ENCODE results near the gene STK26.
"Not testable (repeated sequence)": the region's sequence is repeated elsewhere in the genome, so short reads cannot be mapped to it uniquely, and the experiment has no call there.

STK26 gene

DNA sequence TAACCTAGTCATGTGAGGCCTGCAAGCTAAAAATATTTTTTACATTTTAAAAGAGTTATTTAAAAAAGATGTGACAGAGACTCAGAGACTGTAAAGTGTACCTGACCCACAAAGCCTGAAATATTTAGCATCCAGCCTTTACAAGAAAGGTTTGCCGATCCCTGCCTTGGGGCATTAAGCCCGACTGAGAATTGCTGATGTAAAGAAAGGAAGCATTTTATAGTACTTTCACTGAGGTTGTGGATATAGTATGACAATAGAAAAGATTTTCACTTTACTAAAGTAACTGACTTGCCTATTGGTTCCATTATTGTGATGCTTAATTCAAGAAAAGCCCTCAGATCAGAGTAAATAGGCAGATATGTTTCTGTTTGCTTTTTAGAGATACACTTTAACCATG lies 17.0 kb downstream of the STK26 start:
- H3K4me3 ChIP-seq (replicated peaks; ENCODE audit: low read depth, low read length): no peak overlapping the region
- TF ChIP-seq, protein P1, sequence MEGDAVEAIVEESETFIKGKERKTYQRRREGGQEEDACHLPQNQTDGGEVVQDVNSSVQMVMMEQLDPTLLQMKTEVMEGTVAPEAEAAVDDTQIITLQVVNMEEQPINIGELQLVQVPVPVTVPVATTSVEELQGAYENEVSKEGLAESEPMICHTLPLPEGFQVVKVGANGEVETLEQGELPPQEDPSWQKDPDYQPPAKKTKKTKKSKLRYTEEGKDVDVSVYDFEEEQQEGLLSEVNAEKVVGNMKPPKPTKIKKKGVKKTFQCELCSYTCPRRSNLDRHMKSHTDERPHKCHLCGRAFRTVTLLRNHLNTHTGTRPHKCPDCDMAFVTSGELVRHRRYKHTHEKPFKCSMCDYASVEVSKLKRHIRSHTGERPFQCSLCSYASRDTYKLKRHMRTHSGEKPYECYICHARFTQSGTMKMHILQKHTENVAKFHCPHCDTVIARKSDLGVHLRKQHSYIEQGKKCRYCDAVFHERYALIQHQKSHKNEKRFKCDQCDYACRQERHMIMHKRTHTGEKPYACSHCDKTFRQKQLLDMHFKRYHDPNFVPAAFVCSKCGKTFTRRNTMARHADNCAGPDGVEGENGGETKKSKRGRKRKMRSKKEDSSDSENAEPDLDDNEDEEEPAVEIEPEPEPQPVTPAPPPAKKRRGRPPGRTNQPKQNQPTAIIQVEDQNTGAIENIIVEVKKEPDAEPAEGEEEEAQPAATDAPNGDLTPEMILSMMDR (IDR thresholded peaks at IDR 0.05; ENCODE audit: insufficient read depth, low read length, poor library complexity, severe bottlenecking): no peak
- H3K27me3 ChIP-seq (replicated peaks; ENCODE audit: control insufficient read depth, insufficient read depth, low read length): no peaks in the 10 kb centered on the region
- no peak for DNase-seq (ENCODE audit: extremely low read depth, insufficient read length)
- H3K36me3 ChIP-seq (ENCODE audit: control insufficient read depth, insufficient read depth, low read length): no peaks in the 10 kb centered on the region

DNA sequence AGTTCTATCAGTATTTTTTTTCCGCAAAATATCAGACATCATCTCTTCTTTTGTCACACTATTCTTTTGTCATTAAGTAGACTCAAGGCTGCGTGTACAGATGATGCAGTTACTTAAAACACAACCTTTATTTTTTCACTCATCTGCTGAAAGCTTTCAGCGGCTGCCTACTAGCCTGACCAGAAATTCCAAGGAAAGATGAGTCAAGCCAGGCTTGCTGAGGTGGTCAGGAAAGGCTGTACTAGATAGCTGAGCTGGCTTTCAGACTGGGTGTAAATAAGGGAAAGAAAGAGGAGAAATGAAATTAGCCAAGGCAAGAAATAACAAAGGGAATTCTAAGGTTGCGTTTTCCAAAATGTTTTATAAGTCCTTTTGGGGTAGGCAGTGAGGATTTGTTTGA lies 17.9 kb downstream of the STK26 start:
- H3K27me3 ChIP-seq (replicated peaks; ENCODE audit: control insufficient read depth, insufficient read depth, low read length): no peaks in the 10 kb centered on the region
- TF ChIP-seq, protein P1 (IDR thresholded peaks at IDR 0.05; ENCODE audit: insufficient read depth, low read length, poor library complexity, severe bottlenecking): no peak
- DNase-seq (ENCODE audit: extremely low read depth, insufficient read length): no peak

DNA sequence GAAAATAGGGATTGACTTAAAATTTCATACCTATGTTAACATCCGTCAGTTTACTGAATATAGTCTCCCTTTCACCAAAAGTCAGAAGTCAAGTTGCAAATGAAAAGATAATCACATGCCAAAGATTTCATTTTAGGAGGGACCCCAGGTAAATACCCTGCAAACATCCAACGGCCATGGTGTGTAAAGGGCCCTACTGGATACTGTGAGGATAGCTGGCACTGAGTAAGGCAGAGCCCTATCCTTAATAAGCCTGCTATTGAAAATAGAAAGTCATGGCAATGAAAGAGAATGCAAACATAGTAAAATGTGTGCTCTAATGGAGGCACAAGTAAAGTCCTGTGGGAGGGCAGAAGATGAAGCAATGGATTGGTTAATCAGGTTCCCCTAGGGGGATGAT lies 20.9 kb downstream of the STK26 start:
- TF ChIP-seq, protein P1 (IDR thresholded peaks at IDR 0.05; ENCODE audit: insufficient read depth, low read length, poor library complexity, severe bottlenecking): no peak
- no peak for DNase-seq (ENCODE audit: extremely low read depth, insufficient read length)
- H3K36me3 ChIP-seq (ENCODE audit: control insufficient read depth, insufficient read depth, low read length): no peaks in the 10 kb centered on the region
- H3K4me3 ChIP-seq (replicated peaks; ENCODE audit: low read depth, low read length): no peak overlapping the region
- no peaks in the 10 kb centered on the region for H3K27me3 ChIP-seq (replicated peaks; ENCODE audit: control insufficient read depth, insufficient read depth, low read length)

More for the DNA sequence above, 17.9 kb downstream of the STK26 start:
- H3K4me3 ChIP-seq (replicated peaks; ENCODE audit: low read depth, low read length): no peak overlapping the region
- no peaks in the 10 kb centered on the region for H3K36me3 ChIP-seq (ENCODE audit: control insufficient read depth, insufficient read depth, low read length)

- no peaks in the 10 kb centered on the region for H3K27me3 ChIP-seq (replicated peaks; ENCODE audit: control insufficient read depth, insufficient read depth, low read length)
- no peak for DNase-seq (ENCODE audit: extremely low read depth, insufficient read length)
- H3K36me3 ChIP-seq (ENCODE audit: control insufficient read depth, insufficient read depth, low read length): no peaks in the 10 kb centered on the region
- H3K4me3 ChIP-seq (replicated peaks; ENCODE audit: low read depth, low read length): no peak overlapping the region
- TF ChIP-seq, protein P1 (IDR thresholded peaks at IDR 0.05; ENCODE audit: insufficient read depth, low read length, poor library complexity, severe bottlenecking): no peak
Measured at GRCh38 chrX:132044953-132045352, 21.9 kb downstream of the STK26 start.

GRCh38 chrX:132045456-132045855 lies 22.4 kb downstream of the STK26 start:
- no peak for DNase-seq (ENCODE audit: extremely low read depth, insufficient read length)
- Histone ChIP-seq H3K27me3 (replicated peaks; ENCODE audit: control insufficient read depth, insufficient read depth, low read length) (no peaks in the 10 kb centered on the region), H3K4me3 (replicated peaks; ENCODE audit: low read depth, low read length) (no peak overlapping the region), H3K36me3 (ENCODE audit: control insufficient read depth, insufficient read depth, low read length) (no peaks in the 10 kb centered on the region)
- TF ChIP-seq, protein P1 (IDR thresholded peaks at IDR 0.05; ENCODE audit: insufficient read depth, low read length, poor library complexity, severe bottlenecking): no peak

- DNase-seq (ENCODE audit: extremely low read depth, insufficient read length): no peak
- Histone ChIP-seq H3K36me3 (ENCODE audit: control insufficient read depth, insufficient read depth, low read length) (no peaks in the 10 kb centered on the region), H3K4me3 (replicated peaks; ENCODE audit: low read depth, low read length) (no peak overlapping the region), H3K27me3 (replicated peaks; ENCODE audit: control insufficient read depth, insufficient read depth, low read length) (no peaks in the 10 kb centered on the region)
- TF ChIP-seq, protein P1 (IDR thresholded peaks at IDR 0.05; ENCODE audit: insufficient read depth, low read length, poor library complexity, severe bottlenecking): no peak
Measured at GRCh38 chrX:132046533-132046932, 23.4 kb downstream of the STK26 start.

DNA sequence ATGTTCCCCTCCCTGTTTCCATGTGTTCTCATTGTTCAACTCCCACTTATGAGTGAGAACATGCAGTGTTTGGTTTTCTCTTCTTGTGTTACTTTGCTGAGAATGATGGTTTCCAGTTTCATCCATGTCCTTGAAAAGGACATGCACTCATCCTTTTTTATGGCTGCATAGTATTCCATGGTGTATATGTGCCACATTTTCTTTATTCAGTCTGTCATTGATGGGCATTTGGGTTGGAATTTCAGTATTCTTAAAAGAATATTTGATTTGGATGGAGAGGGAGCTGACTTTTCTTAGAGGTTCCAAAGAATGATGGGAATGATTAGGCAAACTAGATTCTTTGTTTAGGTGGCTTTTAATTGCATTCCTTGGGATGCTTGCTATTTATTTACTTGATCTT lies 28.7 kb downstream of the STK26 start:
- DNase-seq (ENCODE audit: extremely low read depth, insufficient read length); H3K36me3 ChIP-seq (ENCODE audit: control insufficient read depth, insufficient read depth, low read length); H3K4me3 ChIP-seq (replicated peaks; ENCODE audit: low read depth, low read length); H3K27me3 ChIP-seq (replicated peaks; ENCODE audit: control insufficient read depth, insufficient read depth, low read length): not testable (repeated sequence)
